Ovary (tissue), 9 donors: ENCODE results near the gene USP9X. TPM values are rescaled to one million over a fixed set of nuclear protein-coding genes. Genes with fewer than 3 reads are reported as not detected.
"Not testable (repeated sequence)": the region's sequence is repeated elsewhere in the genome, so short reads cannot be mapped to it uniquely, and the experiment has no call there.

Source experiments
- DNase-seq, 5 donors: peaks; one replicate each; pipeline ENCODE4 v3.0.0-alpha.2; 2019 to 2020
- H3K27ac ChIP-seq, 2 donors: fragments of 200-600 bp; one replicate each; pipeline versions ENCODE4 v1.5.1 to v1.8.0; 2019 to 2022
- H3K27me3 ChIP-seq: fragments of 200-600 bp; one replicate; pipeline ENCODE4 v1.8.0; 2022
- H3K36me3 ChIP-seq: fragments of 200-600 bp; sonication (generic); one replicate; pipeline ENCODE4 v1.5.1; 2019
- H3K4me1 ChIP-seq: one replicate; pipeline ENCODE4 v1.8.1; 2013; ENCODE audit warnings: mild to moderate bottlenecking, moderate library complexity; ENCODE audit not compliant: insufficient read depth
- H3K4me3 ChIP-seq: fragments of 200-600 bp; sonication (generic); one replicate; pipeline ENCODE4 v1.5.1; 2017
- H3K9me3 ChIP-seq, 2 donors: fragments of 200-600 bp in 1 of 2; sonication (generic) in 1 of 2; one replicate each; pipeline versions ENCODE4 v1.5.1 to v1.8.1; 2013 to 2019; ENCODE audit warnings: mild to moderate bottlenecking in 1 of 2, moderate library complexity in 1 of 2
- CTCF ChIP-seq, 3 donors: fragments of 450-650 bp in 2 of 3; fragments of 200-600 bp in 1 of 3; IDR thresholded peaks; one replicate each; pipeline versions ENCODE4 v1.5.1 to v1.8.0; 2016 to 2022; ENCODE audit warnings: antibody characterized with exemption in 3 of 3, mild to moderate bottlenecking in 1 of 3
- EP300 ChIP-seq: sonication (generic); formaldehyde crosslinking; IDR thresholded peaks from one replicate; pipeline ENCODE4 v1.6.1; 2017; ENCODE audit warnings: antibody characterized with exemption
- POLR2A ChIP-seq: fragments of 450-650 bp; IDR thresholded peaks from one replicate; pipeline ENCODE4 v1.6.1; 2017; ENCODE audit warnings: antibody characterized with exemption, mild to moderate bottlenecking, moderate library complexity
- WGBS, 3 donors: extraction: QIAGEN DNeasy Blood & Tissue Kit in 1 of 3; methylation state at CpG; one replicate each; pipeline versions ENCODE4 v1.1.5 to v1.1.7; 2013 to 2017; 5-methylcytosine and 5-hydroxymethylcytosine counted together
- intact Hi-C, 4 donors: fragments of 100-400 bp; cut with DNase I; formaldehyde crosslinking; loops; one replicate each; pipeline versions ENCODE4 v1.11.0 to v1.15.1; 2022 to 2023
- polyA plus RNA-seq, 2 donors: library from polyadenylated mRNA; stranded (reverse); fragments of 200-250 nt in 1 of 2; fragments of 350-450 nt in 1 of 2; fragmentation: Illumina TruSeq in 1 of 2; extraction: RNeasy Lipid Tissue Mini Kit (QIAGEN cat#74804) in 1 of 2; gene quantifications; one replicate each; pipeline ENCODE4 v1.2.3, GENCODE V29; 2013 to 2014
- total RNA-seq, 7 donors: library from RNA; depleted of rRNA in 2 of 7; stranded (reverse); fragments of >200 nt in 2 of 7; fragmentation: NEBNext Ultra II Directional in 3 of 7; extraction: Animal tissue kit (Norgen Biotek cat#: 25700) in 3 of 7; gene quantifications; one replicate each; pipeline versions ENCODE4 v1.1.0 to v1.2.4, GENCODE V29; 2016 to 2023
- donor health status: DM: no; HTN: no; CAD: no; lungs with moderate emphysema.
- donor health status: DM: no; HTN: no; CAD: no.
- donor health status: Bipolar disorder and iron deficiency.
- donor health status: DM: yes; HTN: yes; CAD: no.
- donor health status: DM: no; HTN: no; CAD: no.
- donor health status: DM: yes; HTN: yes; CAD: no.

USP9X gene
- total and polyA plus RNA-seq, 9 donors: 14.2 to 95.1 (median 60.0) TPM

GRCh38 chrX:41150043-41150442 lies 64.8 kb downstream of the USP9X start:
- H3K4me3 ChIP-seq: no peak overlapping the region
- 59 to 69% (median 69%) methylated on average over 7 of the region's 7 CpGs for WGBS, 3 donors
- no peaks in the 10 kb centered on the region for H3K4me1 ChIP-seq
- H3K27ac ChIP-seq: no peak overlapping the region
- H3K27me3 ChIP-seq: no peaks in the 10 kb centered on the region
- no peaks in the 10 kb centered on the region for H3K36me3 ChIP-seq
- intact Hi-C loops: no loop called here
- DNase-seq: no peak
- H3K9me3 ChIP-seq: no peaks in the 10 kb centered on the region
- no peak for TF ChIP-seq EP300

- H3K27ac ChIP-seq, H3K9me3 ChIP-seq, H3K36me3 ChIP-seq, DNase-seq, intact Hi-C loops, H3K4me3 ChIP-seq, H3K27me3 ChIP-seq, H3K4me1 ChIP-seq: not testable (repeated sequence)
- 93 to 96% (median 95%) methylated on average over 12 of the region's 12 CpGs for WGBS, 3 donors
Measured at GRCh38 chrX:41151726-41152125, 66.5 kb downstream of the USP9X start.

- Histone ChIP-seq H3K4me1 (no peaks in the 10 kb centered on the region), H3K4me3 (no peak overlapping the region), H3K27me3 (no peaks in the 10 kb centered on the region), H3K9me3 (no peaks in the 10 kb centered on the region), H3K36me3 (no peaks in the 10 kb centered on the region), H3K27ac (no peak overlapping the region)
- WGBS, 3 donors: 96 to 98% (median 97%) methylated on average over 4 of the region's 4 CpGs
- intact Hi-C loops: no loop called here
- TF ChIP-seq EP300 (no peak), CTCF (IDR thresholded peaks at IDR 0.05) (no peak), POLR2A (no peak)
- no peak for DNase-seq
Measured at GRCh38 chrX:41152221-41152620, 67.0 kb downstream of the USP9X start.

GRCh38 chrX:41153448-41153847 lies 68.2 kb downstream of the USP9X start:
- H3K27me3 ChIP-seq: no peaks in the 10 kb centered on the region
- H3K4me1 ChIP-seq: no peaks in the 10 kb centered on the region
- 94 to 98% (median 97%) methylated on average over 2 of the region's 2 CpGs for WGBS, 3 donors
- H3K27ac ChIP-seq: no peak overlapping the region
- intact Hi-C loops: no loop called here
- H3K36me3 ChIP-seq: no peaks in the 10 kb centered on the region
- TF ChIP-seq CTCF (IDR thresholded peaks at IDR 0.05): no peak
- no peak for TF ChIP-seq EP300
- TF ChIP-seq POLR2A: no peak
- H3K9me3 ChIP-seq: no peaks in the 10 kb centered on the region
- DNase-seq: no peak
- no peak overlapping the region for H3K4me3 ChIP-seq

GRCh38 chrX:41153957-41154356 lies 68.7 kb downstream of the USP9X start:
- Histone ChIP-seq H3K27me3 (no peaks in the 10 kb centered on the region), H3K4me1 (no peaks in the 10 kb centered on the region), H3K36me3 (no peaks in the 10 kb centered on the region), H3K4me3 (no peak overlapping the region), H3K27ac (no peak overlapping the region), H3K9me3 (no peaks in the 10 kb centered on the region)
- TF ChIP-seq CTCF (IDR thresholded peaks at IDR 0.05): no peak
- no peak for TF ChIP-seq EP300
- TF ChIP-seq POLR2A: no peak
- 87 to 96% (median 89%) methylated on average over 2 of the region's 2 CpGs for WGBS, 3 donors
- intact Hi-C loops: no loop called here
- DNase-seq: no peak

GRCh38 chrX:41164449-41164848 lies 79.2 kb downstream of the USP9X start:
- no peaks in the 10 kb centered on the region for H3K27me3 ChIP-seq
- H3K27ac ChIP-seq: no peak overlapping the region
- H3K36me3 ChIP-seq: no peaks in the 10 kb centered on the region
- 91 to 95% (median 92%) methylated on average over 4 of the region's 4 CpGs for WGBS, 3 donors
- no peak overlapping the region for H3K4me3 ChIP-seq
- H3K9me3 ChIP-seq: no peaks in the 10 kb centered on the region
- intact Hi-C loops: no loop called here
- H3K4me1 ChIP-seq: no peaks in the 10 kb centered on the region
- no peak for TF ChIP-seq CTCF (IDR thresholded peaks at IDR 0.05)
- no peak for TF ChIP-seq POLR2A
- no peak for TF ChIP-seq EP300
- no peak for DNase-seq
